Spinal cord (tissue), 10 donors: ENCODE measurements around the gene F8A1. TPM values are rescaled to one million over a fixed set of nuclear protein-coding genes. Genes with fewer than 3 reads are reported as not detected.
A peak's percentile ranks its signal among the peaks of the same experiment; 100 is the strongest.
"Not testable (repeated sequence)": the region's sequence is repeated elsewhere in the genome, so short reads cannot be mapped to it uniquely, and the experiment has no call there.

Source experiments
- DNase-seq, 6 donors: peaks; one replicate each; pipeline versions ENCODE4 v3.0.0 to v3.0.0-alpha.2; 2013 to 2015; ENCODE audit warnings: low spot score in 6 of 6, low read depth in 4 of 6
- H3K27ac ChIP-seq: one replicate; pipeline ENCODE4 v1.5.1; 2013; ENCODE audit warnings: low read depth, low read length, control low read depth
- H3K27me3 ChIP-seq: one replicate; pipeline ENCODE4 v1.6.1; 2013; ENCODE audit warnings: low read length; ENCODE audit not compliant: control insufficient read depth, insufficient read depth
- H3K36me3 ChIP-seq: one replicate; pipeline ENCODE4 v1.6.1; 2013; ENCODE audit warnings: low read length; ENCODE audit not compliant: control insufficient read depth, insufficient read depth
- H3K4me1 ChIP-seq: one replicate; pipeline ENCODE4 v1.6.1; 2013; ENCODE audit warnings: low read length; ENCODE audit not compliant: control insufficient read depth, insufficient read depth
- H3K4me3 ChIP-seq: one replicate; pipeline ENCODE4 v1.5.1; 2013; ENCODE audit warnings: low read depth, low read length, control low read depth
- H3K9me3 ChIP-seq: one replicate; pipeline ENCODE4 v1.6.1; 2013; ENCODE audit warnings: low read length; ENCODE audit not compliant: control insufficient read depth, insufficient read depth
- WGBS: methylation state at CpG from one replicate; pipeline ENCODE4 v1.1.5; 2013; ENCODE audit warnings: missing lambda C conversion rate; ENCODE audit not compliant: insufficient coverage; 5-methylcytosine and 5-hydroxymethylcytosine counted together
- polyA plus RNA-seq, 2 donors: library from polyadenylated mRNA; unstranded; fragments of 120-200 nt; gene quantifications; one replicate each; pipeline ENCODE4 v1.2.1, GENCODE V29; 2013; ENCODE audit not compliant: insufficient read length in 2 of 2
- total RNA-seq, 2 donors: library from RNA; depleted of rRNA in 1 of 2; stranded (reverse); fragments of 120-200 nt in 1 of 2; fragments of >200 nt in 1 of 2; gene quantifications; one replicate each; pipeline versions ENCODE4 v1.2.3 to v1.2.4, GENCODE V29; 2013 to 2014
- donor health status: healthy.

F8A1 gene
- total and polyA plus RNA-seq, 4 donors = 0.69 to 33.8 (median 18.4) TPM

- not testable (repeated sequence) for H3K27ac ChIP-seq, H3K4me1 ChIP-seq, H3K9me3 ChIP-seq, H3K36me3 ChIP-seq, DNase-seq, H3K27me3 ChIP-seq, H3K4me3 ChIP-seq
- WGBS = no CpG with 5 or more reads among the region's 62 CpGs
Observed at GRCh38 chrX:154886789-154887221, 650 bp downstream of the F8A1 start.

GRCh38 chrX:154890990-154891639 is 5.0 kb downstream of the F8A1 start:
- peak in 1 of 6 donors; percentile 1 for DNase-seq
- Histone ChIP-seq H3K4me3 (no peak overlapping the region), H3K27ac (no peak overlapping the region), H3K27me3 (no peaks in the 10 kb centered on the region), H3K4me1 (no peaks in the 10 kb centered on the region), H3K9me3 (no peaks in the 10 kb centered on the region), H3K36me3 (no peaks in the 10 kb centered on the region)
- no CpG with 5 or more reads among the region's 1 CpG for WGBS

GRCh38 chrX:154892296-154892695 is 6.1 kb downstream of the F8A1 start:
- Histone ChIP-seq H3K4me1 (no peaks in the 10 kb centered on the region), H3K27me3 (no peaks in the 10 kb centered on the region), H3K9me3 (no peaks in the 10 kb centered on the region), H3K4me3 (no peak overlapping the region), H3K27ac (no peak overlapping the region), H3K36me3 (no peaks in the 10 kb centered on the region)
- peak in 2 of 6 donors; percentile 0 to 75 for DNase-seq
- 20% methylated on average over 1 of the region's 1 CpG for WGBS

GRCh38 chrX:154900323-154900722 is 14.2 kb downstream of the F8A1 start:
- 85% methylated on average over 4 of the region's 8 CpGs for WGBS
- DNase-seq = no peak
- no peaks in the 10 kb centered on the region for H3K27me3 ChIP-seq
- H3K27ac ChIP-seq = no peak overlapping the region
- no peak overlapping the region for H3K4me3 ChIP-seq
- H3K4me1 ChIP-seq = no peaks in the 10 kb centered on the region
- no peaks in the 10 kb centered on the region for H3K36me3 ChIP-seq
- H3K9me3 ChIP-seq = no peaks in the 10 kb centered on the region

DNA sequence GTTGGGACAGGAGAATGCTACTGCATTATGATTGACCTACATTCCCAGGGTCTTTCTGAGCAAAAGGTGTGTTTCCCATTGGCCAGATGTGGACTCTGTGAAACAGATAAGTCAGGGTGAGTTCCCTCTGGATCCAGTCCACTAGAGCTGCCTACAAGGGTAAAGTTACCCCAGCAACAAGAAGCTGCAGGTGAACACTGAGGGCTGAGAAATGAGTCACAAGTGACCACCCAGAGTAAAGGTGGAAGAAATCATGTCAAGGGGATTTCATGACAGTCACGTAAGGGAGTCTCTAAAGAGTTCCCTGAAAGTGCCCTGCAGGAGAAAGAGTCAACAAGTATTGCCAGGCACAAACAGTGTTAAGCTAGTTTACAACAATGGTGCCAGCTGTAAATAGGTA is 16.3 kb downstream of the F8A1 start:
- H3K36me3 ChIP-seq = no peaks in the 10 kb centered on the region
- DNase-seq = no peak
- no peak overlapping the region for H3K4me3 ChIP-seq
- no peak overlapping the region for H3K27ac ChIP-seq
- H3K27me3 ChIP-seq = no peaks in the 10 kb centered on the region
- no peaks in the 10 kb centered on the region for H3K4me1 ChIP-seq
- WGBS = 71% methylated on average over 1 of the region's 1 CpG
- no peaks in the 10 kb centered on the region for H3K9me3 ChIP-seq

- WGBS = no CpG with 5 or more reads among the region's 3 CpGs
- DNase-seq = no peak
- H3K27ac ChIP-seq = no peak overlapping the region
Observed at GRCh38 chrX:154908821-154909220, 22.7 kb downstream of the F8A1 start.

DNA sequence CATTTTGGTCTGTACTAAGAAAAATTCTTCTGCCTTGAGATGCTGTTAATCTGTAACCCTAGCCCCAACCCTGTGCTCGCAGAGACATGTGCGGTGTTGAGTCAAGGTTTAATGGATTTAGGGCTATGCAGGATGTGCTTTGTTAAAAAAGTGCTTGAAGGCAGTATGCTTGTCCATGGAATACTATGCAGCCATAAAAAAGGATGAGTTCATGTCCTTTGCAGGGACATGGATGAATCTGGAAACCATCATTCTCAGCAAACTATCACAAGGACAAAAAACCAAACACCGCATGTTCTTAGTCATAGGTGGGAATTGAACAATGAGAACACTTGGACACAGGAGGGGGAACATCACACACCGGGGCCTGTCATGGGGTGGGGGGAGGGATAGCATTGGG is 23.9 kb downstream of the F8A1 start:
- not testable (repeated sequence) for H3K27me3 ChIP-seq, H3K36me3 ChIP-seq, H3K9me3 ChIP-seq, H3K27ac ChIP-seq, DNase-seq, H3K4me3 ChIP-seq, H3K4me1 ChIP-seq
- 91% methylated on average over 3 of the region's 4 CpGs for WGBS

More at GRCh38 chrX:154908821-154909220, 22.7 kb downstream of the F8A1 start:
- Histone ChIP-seq H3K27me3 (no peaks in the 10 kb centered on the region), H3K9me3 (peaks cover under 1% of the 10 kb centered on the region), H3K4me3 (no peak overlapping the region), H3K36me3 (no peaks in the 10 kb centered on the region), H3K4me1 (no peaks in the 10 kb centered on the region)

DNA sequence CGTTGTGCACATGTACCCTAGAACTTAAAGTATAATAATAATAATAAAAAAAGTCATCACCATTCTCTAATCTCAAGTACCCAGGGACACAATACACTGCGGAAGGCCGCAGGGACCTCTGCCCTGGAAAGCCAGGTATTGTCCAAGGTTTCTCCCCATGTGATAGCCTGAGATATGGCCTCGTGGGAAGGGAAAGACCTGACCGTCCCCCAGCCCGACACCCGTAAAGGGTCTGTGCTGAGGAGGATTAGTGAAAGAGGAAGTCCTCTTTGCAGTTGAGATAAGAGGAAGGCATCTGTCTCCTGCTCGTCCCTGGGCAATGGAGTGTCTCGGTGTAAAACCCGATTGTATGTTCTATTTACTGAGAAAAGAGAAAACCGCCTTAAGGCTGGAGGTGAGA is 24.4 kb downstream of the F8A1 start:
- H3K4me3 ChIP-seq, H3K36me3 ChIP-seq, H3K4me1 ChIP-seq, H3K27ac ChIP-seq, DNase-seq, H3K27me3 ChIP-seq, H3K9me3 ChIP-seq: not testable (repeated sequence)
- 80% methylated on average over 5 of the region's 11 CpGs for WGBS

- DNase-seq = no peak
- H3K4me3 ChIP-seq = no peak overlapping the region
- no peaks in the 10 kb centered on the region for H3K36me3 ChIP-seq
- H3K9me3 ChIP-seq = peaks cover 2% of the 10 kb centered on the region
- H3K27ac ChIP-seq = no peak overlapping the region
- H3K4me1 ChIP-seq = no peaks in the 10 kb centered on the region
- no peaks in the 10 kb centered on the region for H3K27me3 ChIP-seq
- WGBS = no CpG with 5 or more reads among the region's 2 CpGs
Observed at GRCh38 chrX:154914052-154914451, 27.9 kb downstream of the F8A1 start.

GRCh38 chrX:154918060-154918483 is 31.9 kb downstream of the F8A1 start:
- Histone ChIP-seq H3K4me1 (no peaks in the 10 kb centered on the region), H3K4me3 (no peak overlapping the region), H3K9me3 (peaks cover 2% of the 10 kb centered on the region), H3K36me3 (no peaks in the 10 kb centered on the region), H3K27me3 (no peaks in the 10 kb centered on the region), H3K27ac (no peak overlapping the region)
- 8% methylated on average over 3 of the region's 5 CpGs for WGBS
- DNase-seq = peak; percentile 19 to 92 (median 56)
